Esophagus (tissue), 2 donors: ENCODE measurements around the gene OR10G3. TPM values are rescaled to one million over a fixed set of nuclear protein-coding genes. Genes with fewer than 3 reads are reported as not detected.
A peak's percentile ranks its signal among the peaks of the same experiment; 100 is the strongest.
"Not testable (repeated sequence)": the region's sequence is repeated elsewhere in the genome, so short reads cannot be mapped to it uniquely, and the experiment has no call there.

Experiments
- H3K27ac ChIP-seq, 2 donors: one replicate each; pipeline ENCODE4 v1.5.1; 2013; ENCODE audit warnings: low read depth in 2 of 2, mild to moderate bottlenecking in 2 of 2, inconsistent platforms in 1 of 2, low read length in 1 of 2, moderate library complexity in 1 of 2
- H3K27me3 ChIP-seq, 2 donors: one replicate each; pipeline ENCODE4 v1.6.1; 2013; ENCODE audit warnings: low read length in 2 of 2, control low read depth in 1 of 2, mild to moderate bottlenecking in 1 of 2; ENCODE audit not compliant: insufficient read depth in 2 of 2, control insufficient read depth in 1 of 2
- H3K36me3 ChIP-seq, 2 donors: one replicate each; pipeline ENCODE4 v1.6.1; 2013; ENCODE audit warnings: low read length in 1 of 2; ENCODE audit not compliant: control insufficient read depth in 2 of 2, insufficient read depth in 2 of 2
- H3K4me1 ChIP-seq, 2 donors: one replicate each; pipeline ENCODE4 v1.6.1; 2013; ENCODE audit warnings: low read length in 1 of 2; ENCODE audit not compliant: control insufficient read depth in 2 of 2, insufficient read depth in 2 of 2
- H3K4me3 ChIP-seq, 2 donors: one replicate each; pipeline ENCODE4 v1.5.1; 2013; ENCODE audit warnings: low read length in 2 of 2, mild to moderate bottlenecking in 2 of 2, low read depth in 1 of 2, moderate library complexity in 1 of 2
- H3K9me3 ChIP-seq, 2 donors: one replicate each; pipeline ENCODE4 v1.6.1; 2013; ENCODE audit warnings: mild to moderate bottlenecking in 2 of 2, low read depth in 1 of 2, low read length in 1 of 2, moderate library complexity in 1 of 2; ENCODE audit not compliant: control insufficient read depth in 2 of 2, insufficient read depth in 1 of 2
- WGBS, 2 donors: extraction: QIAGEN DNeasy Blood & Tissue Kit; methylation state at CpG; one replicate each; pipeline ENCODE4 v1.1.7; 2013; 5-methylcytosine and 5-hydroxymethylcytosine counted together
- polyA plus RNA-seq, 2 donors: library from polyadenylated mRNA; stranded (reverse); fragments of 200-250 nt; gene quantifications; one replicate each; pipeline ENCODE4 v1.2.3, GENCODE V29; 2013
- donor health status: healthy with polysubstance abuse.
- donor health status: Bipolar disorder and iron deficiency.

Gene OR10G3, protein sequence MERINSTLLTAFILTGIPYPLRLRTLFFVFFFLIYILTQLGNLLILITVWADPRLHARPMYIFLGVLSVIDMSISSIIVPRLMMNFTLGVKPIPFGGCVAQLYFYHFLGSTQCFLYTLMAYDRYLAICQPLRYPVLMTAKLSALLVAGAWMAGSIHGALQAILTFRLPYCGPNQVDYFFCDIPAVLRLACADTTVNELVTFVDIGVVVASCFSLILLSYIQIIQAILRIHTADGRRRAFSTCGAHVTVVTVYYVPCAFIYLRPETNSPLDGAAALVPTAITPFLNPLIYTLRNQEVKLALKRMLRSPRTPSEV
- not detected for polyA plus RNA-seq

DNA sequence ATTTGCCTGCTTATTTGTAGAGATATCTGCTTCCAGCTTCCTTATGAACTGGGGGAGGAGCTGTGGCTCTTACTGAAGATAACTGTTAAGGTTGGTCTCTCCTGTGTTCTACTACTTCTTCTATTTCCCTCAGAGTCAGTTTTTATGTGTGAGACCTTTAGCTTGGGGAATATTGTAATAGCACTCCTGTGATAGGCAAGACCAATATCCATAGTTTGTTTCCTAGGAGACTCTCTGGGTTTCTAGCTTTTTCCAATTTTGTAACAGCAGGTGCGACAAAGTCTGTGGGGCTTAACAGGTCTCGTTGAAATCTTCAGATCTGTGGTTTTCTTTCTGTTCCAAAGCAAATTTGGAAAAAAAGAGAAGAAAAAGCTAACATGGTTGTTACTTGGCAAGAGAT, at the start of gene OR10G3:
OR10G3 (minus strand) TSS at position 101 of the 400 bp plus-strand sequence. CDS start 9,332 bp downstream, outside the sequence.
- WGBS, 2 donors = 82 to 83% methylated on average over 2 of the region's 2 CpGs
- no peaks in the 10 kb centered on the region for H3K4me1 ChIP-seq
- no peaks in the 10 kb centered on the region for H3K27me3 ChIP-seq
- H3K27ac ChIP-seq = no peak within 1 kb of the TSS
- H3K4me3 ChIP-seq = no peak within 1 kb of the TSS
- no peaks in the 10 kb centered on the region for H3K36me3 ChIP-seq
- no peaks in the 10 kb centered on the region for H3K9me3 ChIP-seq

- Histone ChIP-seq H3K27ac (peak overlapping the region; percentile 19 to 55), H3K9me3 (no peaks in the 10 kb centered on the region), H3K27me3 (no peaks in the 10 kb centered on the region), H3K4me1 (no peaks in the 10 kb centered on the region), H3K4me3 (no peak overlapping the region), H3K36me3 (no peaks in the 10 kb centered on the region)
- WGBS, 2 donors = 58 to 65% methylated on average over 3 of the region's 3 CpGs
Measured at GRCh38 chr14:21626491-21627230, 46.8 kb upstream of the OR10G3 start.

DNA sequence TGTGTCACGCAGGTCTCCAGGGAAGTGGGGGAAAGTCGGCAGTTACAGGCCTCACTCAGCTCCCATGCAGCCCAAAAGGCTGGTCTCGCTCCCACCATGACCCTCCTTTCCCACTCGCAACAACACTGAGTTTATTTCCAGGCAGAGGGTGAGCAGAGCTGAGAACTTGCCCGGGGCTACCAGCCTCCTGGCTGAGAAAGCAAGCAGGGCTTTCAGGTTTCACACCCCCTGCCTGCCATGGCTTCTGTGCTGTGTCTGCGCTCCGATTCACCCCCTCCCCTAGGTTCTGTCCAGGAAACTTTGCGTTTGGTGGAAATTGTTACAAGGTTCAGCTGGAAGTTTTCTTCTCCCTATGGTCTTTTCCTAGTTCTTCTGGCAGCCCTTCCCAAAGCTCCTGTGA, 37.7 kb upstream of the OR10G3 start:
- peaks cover 0 to 2% of the 10 kb centered on the region in 2 donors for H3K27me3 ChIP-seq
- H3K36me3 ChIP-seq = no peaks in the 10 kb centered on the region
- WGBS, 2 donors = 75 to 78% methylated on average over 8 of the region's 8 CpGs
- no peaks in the 10 kb centered on the region for H3K4me1 ChIP-seq
- H3K4me3 ChIP-seq = no peak overlapping the region
- no peaks in the 10 kb centered on the region for H3K9me3 ChIP-seq
- H3K27ac ChIP-seq = no peak overlapping the region

- Histone ChIP-seq H3K27me3 (peaks cover 0 to 2% of the 10 kb centered on the region in 2 donors), H3K27ac (no peak overlapping the region), H3K4me3 (no peak overlapping the region), H3K4me1 (no peaks in the 10 kb centered on the region), H3K9me3 (no peaks in the 10 kb centered on the region), H3K36me3 (no peaks in the 10 kb centered on the region)
- WGBS, 2 donors = 40 to 41% methylated on average over 1 of the region's 1 CpG
Measured at GRCh38 chr14:21614240-21614639, 34.4 kb upstream of the OR10G3 start.

GRCh38 chr14:21612324-21612723, 32.4 kb upstream of the OR10G3 start:
- Histone ChIP-seq H3K36me3 (no peaks in the 10 kb centered on the region), H3K27ac (no peak overlapping the region), H3K27me3 (peaks cover 0 to 2% of the 10 kb centered on the region in 2 donors), H3K9me3 (no peaks in the 10 kb centered on the region), H3K4me3 (no peak overlapping the region), H3K4me1 (no peaks in the 10 kb centered on the region)
- WGBS, 2 donors = 81 to 83% methylated on average over 6 of the region's 6 CpGs

DNA sequence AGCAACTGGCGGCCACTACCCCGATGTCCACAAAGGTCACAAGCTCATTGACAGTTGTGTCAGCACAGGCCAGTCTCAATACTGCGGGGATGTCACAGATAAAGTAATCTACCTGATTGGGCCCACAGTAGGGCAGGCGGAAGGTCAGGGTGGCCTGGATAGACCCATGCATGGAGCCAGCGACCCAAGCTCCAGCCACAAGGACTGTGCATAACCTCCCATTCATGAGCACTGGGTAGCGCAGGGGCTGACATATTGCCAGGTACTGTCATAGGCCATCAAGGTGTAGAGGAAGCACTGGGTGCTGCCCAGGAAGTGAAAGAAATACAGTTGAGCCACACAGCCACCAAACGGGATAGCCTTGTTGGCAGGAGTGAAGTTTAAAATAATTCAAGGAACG, 22.3 kb upstream of the OR10G3 start:
- not testable (repeated sequence) for H3K4me1 ChIP-seq, H3K36me3 ChIP-seq, H3K9me3 ChIP-seq, H3K4me3 ChIP-seq, H3K27ac ChIP-seq, H3K27me3 ChIP-seq
- WGBS, 2 donors = 83 to 90% methylated on average over 6 to 8 of the region's 8 CpGs

- H3K9me3 ChIP-seq = peaks cover 3 to 9% of the 10 kb centered on the region in 2 donors
Measured at GRCh38 chr14:21589317-21589716, 9.4 kb upstream of the OR10G3 start.

DNA sequence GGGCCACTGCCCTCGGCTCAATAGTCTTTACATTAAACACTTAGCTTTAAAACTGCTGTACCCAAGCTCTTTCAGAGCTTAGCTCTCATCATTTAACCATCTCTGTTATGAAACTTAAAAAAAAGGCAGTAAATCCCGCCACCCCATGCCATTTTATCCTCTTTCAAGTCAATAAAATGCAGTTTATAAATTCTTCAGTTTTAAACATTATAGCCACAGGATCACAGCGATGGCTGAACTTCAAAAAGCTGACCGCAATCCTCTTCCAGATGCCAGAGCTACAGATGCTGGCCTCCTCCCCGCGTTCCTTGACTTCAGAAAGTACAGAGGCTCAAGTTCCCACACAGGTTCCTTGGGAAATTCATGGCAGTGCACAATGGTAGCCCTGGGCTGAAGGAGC, 4.2 kb downstream of the OR10G3 start:
- no peak overlapping the region for H3K4me3 ChIP-seq
- no peaks in the 10 kb centered on the region for H3K4me1 ChIP-seq
- 77 to 79% methylated on average over 6 of the region's 6 CpGs for WGBS, 2 donors
- H3K27me3 ChIP-seq = no peaks in the 10 kb centered on the region
- H3K9me3 ChIP-seq = no peaks in the 10 kb centered on the region
- no peaks in the 10 kb centered on the region for H3K36me3 ChIP-seq
- H3K27ac ChIP-seq = no peak overlapping the region

More at GRCh38 chr14:21589317-21589716, 9.4 kb upstream of the OR10G3 start:
- Histone ChIP-seq H3K4me3 (no peak overlapping the region), H3K4me1 (no peaks in the 10 kb centered on the region), H3K27me3 (no peaks in the 10 kb centered on the region), H3K27ac (no peak overlapping the region), H3K36me3 (no peaks in the 10 kb centered on the region)
- WGBS, 2 donors = 71 to 72% methylated on average over 4 of the region's 4 CpGs

DNA sequence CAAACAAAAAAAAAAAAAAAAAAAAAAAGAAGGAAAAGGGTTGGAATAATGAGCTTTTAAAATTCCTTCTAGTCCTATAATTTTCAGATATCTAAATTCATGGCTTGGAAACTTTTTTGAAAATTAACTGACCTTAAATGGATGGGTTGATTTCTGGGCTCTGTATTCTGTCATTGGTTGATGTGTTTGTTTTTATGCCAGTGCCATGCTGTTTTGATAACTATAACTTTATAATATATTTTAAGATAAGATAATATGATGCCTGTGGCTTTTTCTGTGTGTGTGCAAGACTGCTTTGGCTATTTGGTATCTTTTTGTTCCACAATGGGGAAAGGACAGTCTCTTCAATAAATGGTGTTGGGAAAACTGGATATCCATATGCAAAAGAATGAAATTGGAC, 7.3 kb downstream of the OR10G3 start:
- Histone ChIP-seq H3K27me3 (no peaks in the 10 kb centered on the region), H3K27ac (no peak overlapping the region), H3K9me3 (no peaks in the 10 kb centered on the region), H3K4me3 (no peak overlapping the region), H3K36me3 (no peaks in the 10 kb centered on the region), H3K4me1 (no peaks in the 10 kb centered on the region)
